NT2/D1 (cell line): ENCODE data around the gene FHDC1.

Experiments used
- DNase-seq: peaks from one replicate; pipeline ENCODE4 v3.0.0-alpha.2; 2011; ENCODE audit warnings: low read depth, low spot score
- H3K27me3 ChIP-seq: 2 replicates; pipeline ENCODE4 v1.6.0; 2011; ENCODE audit warnings: mild to moderate bottlenecking; ENCODE audit not compliant: insufficient read length, insufficient read depth
- H3K36me3 ChIP-seq: 2 replicates; pipeline ENCODE4 v1.6.1; 2011; ENCODE audit warnings: mild to moderate bottlenecking, low read length, mixed read lengths; ENCODE audit not compliant: insufficient read depth, insufficient read length
- H3K4me1 ChIP-seq: 2 replicates; pipeline ENCODE4 v1.5.1; 2011; ENCODE audit not compliant: insufficient read depth, insufficient read length
- H3K4me3 ChIP-seq: 2 replicates; pipeline ENCODE4 v1.5.1; 2011; ENCODE audit warnings: low read depth; ENCODE audit not compliant: insufficient read length
- H3K9ac ChIP-seq: 2 replicates; pipeline ENCODE4 v1.6.0; 2011; ENCODE audit warnings: low read depth; ENCODE audit not compliant: insufficient read length
- H3K9me3 ChIP-seq: 2 replicates; pipeline ENCODE4 v1.5.1; 2011; ENCODE audit warnings: mild to moderate bottlenecking, low read length; ENCODE audit not compliant: insufficient read depth
- SUZ12 ChIP-seq: IDR thresholded peaks from 2 replicates; pipeline ENCODE4 v1.6.1; 2011; ENCODE audit not compliant: insufficient read length, insufficient read depth; ENCODE audit errors: extremely low read depth
- YY1 ChIP-seq: IDR thresholded peaks from 2 replicates; pipeline ENCODE4 v1.6.1; 2011; ENCODE audit not compliant: insufficient read length, insufficient read depth
- ZNF274 ChIP-seq: IDR thresholded peaks from 2 replicates; pipeline ENCODE4 v1.6.1; 2011; ENCODE audit warnings: mild to moderate bottlenecking, low read depth, low read length

Gene FHDC1

GRCh38 chr4:153027866-153028265, 91.7 kb downstream of the FHDC1 start:
- H3K36me3 ChIP-seq: no peaks in the 10 kb centered on the region
- no peak for DNase-seq
- peaks cover 22% of the 10 kb centered on the region for H3K9me3 ChIP-seq
- H3K4me3 ChIP-seq: no peak overlapping the region
- H3K4me1 ChIP-seq: no peaks in the 10 kb centered on the region
- TF ChIP-seq SUZ12 (no peak), YY1 (no peak), ZNF274 (no peak)
- H3K27me3 ChIP-seq: peaks cover 36% of the 10 kb centered on the region
- H3K9ac ChIP-seq: no peak overlapping the region

GRCh38 chr4:153028535-153028934, 92.4 kb downstream of the FHDC1 start:
- no peak overlapping the region for H3K4me3 ChIP-seq
- peak; percentile 80 for DNase-seq
- no peak overlapping the region for H3K9ac ChIP-seq
- no peak for TF ChIP-seq YY1
- H3K36me3 ChIP-seq: no peaks in the 10 kb centered on the region
- H3K27me3 ChIP-seq: peaks cover 36% of the 10 kb centered on the region
- H3K4me1 ChIP-seq: no peaks in the 10 kb centered on the region
- H3K9me3 ChIP-seq: peaks cover 22% of the 10 kb centered on the region
